ENCODE data around the gene CFAP68. TPM values are rescaled to one million over a fixed set of nuclear protein-coding genes. Genes with fewer than 3 reads are reported as not detected.

The CFAP68 gene
- total RNA-seq, 1 donor from 2014 or later = 22.8 TPM

- no peak overlapping the region for H3K27ac Mint-ChIP-seq (ENCODE audit: unreplicated experiment)
- H3K4me3 Mint-ChIP-seq = no peak overlapping the region
- H3K36me3 Mint-ChIP-seq (ENCODE audit: low read depth) = peaks cover 20% of the 10 kb centered on the region
- peaks cover 8% of the 10 kb centered on the region for H3K4me1 Mint-ChIP-seq
- no peak for DNase-seq (ENCODE audit: low read depth, low spot score)
- no peaks in the 10 kb centered on the region for H3K9me3 Mint-ChIP-seq
- no peak for TF ChIP-seq CTCF (conservative IDR thresholded peaks at IDR 0.05)
- H3K27me3 Mint-ChIP-seq (ENCODE audit: low read depth) = no peaks in the 10 kb centered on the region
Measured at GRCh38 chr11:111851067-111851466, 28.3 kb upstream of the CFAP68 start.

GRCh38 chr11:111851636-111852035 is 27.7 kb upstream of the CFAP68 start:
- TF ChIP-seq CTCF (conservative IDR thresholded peaks at IDR 0.05) = no peak
- Mint-ChIP-seq H3K27me3 (ENCODE audit: low read depth) (no peaks in the 10 kb centered on the region), H3K9me3 (no peaks in the 10 kb centered on the region), H3K4me1 (peaks cover 6% of the 10 kb centered on the region), H3K4me3 (no peak overlapping the region), H3K27ac (ENCODE audit: unreplicated experiment) (no peak overlapping the region), H3K36me3 (ENCODE audit: low read depth) (peaks cover 20% of the 10 kb centered on the region)
- no peak for DNase-seq (ENCODE audit: low read depth, low spot score)

- no peak for TF ChIP-seq CTCF (conservative IDR thresholded peaks at IDR 0.05)
- Mint-ChIP-seq H3K36me3 (ENCODE audit: low read depth) (peaks cover 20% of the 10 kb centered on the region), H3K27ac (ENCODE audit: unreplicated experiment) (no peak overlapping the region), H3K9me3 (no peaks in the 10 kb centered on the region), H3K27me3 (ENCODE audit: low read depth) (no peaks in the 10 kb centered on the region), H3K4me3 (no peak overlapping the region), H3K4me1 (peaks cover 1% of the 10 kb centered on the region)
- no peak for DNase-seq (ENCODE audit: low read depth, low spot score)
Measured at GRCh38 chr11:111852103-111852502, 27.2 kb upstream of the CFAP68 start.

DNA sequence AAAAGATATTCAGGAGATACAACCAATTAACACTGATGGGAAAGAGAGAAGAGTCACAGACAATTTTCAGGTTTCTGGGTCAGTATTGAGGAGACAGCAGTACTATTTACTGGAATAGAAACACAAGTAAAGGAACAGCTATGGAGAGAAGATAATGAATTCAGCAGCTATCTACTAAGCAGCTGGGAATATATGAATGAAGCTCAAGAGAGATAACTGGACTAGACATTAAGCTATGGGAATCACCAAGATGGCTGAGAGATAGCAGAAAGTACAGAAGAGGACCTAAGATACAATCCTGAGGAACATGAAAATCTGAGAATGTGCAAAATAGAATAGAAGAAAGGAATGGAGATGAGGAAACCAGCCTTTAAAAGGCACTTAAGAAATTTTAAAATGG is 23.8 kb upstream of the CFAP68 start:
- Mint-ChIP-seq H3K27ac (ENCODE audit: unreplicated experiment) (no peak overlapping the region), H3K27me3 (ENCODE audit: low read depth) (no peaks in the 10 kb centered on the region), H3K9me3 (no peaks in the 10 kb centered on the region), H3K4me1 (no peaks in the 10 kb centered on the region), H3K36me3 (ENCODE audit: low read depth) (peaks cover 9% of the 10 kb centered on the region), H3K4me3 (no peak overlapping the region)
- DNase-seq (ENCODE audit: low read depth, low spot score) = no peak
- no peak for TF ChIP-seq CTCF (conservative IDR thresholded peaks at IDR 0.05)

- peaks cover 6% of the 10 kb centered on the region for H3K36me3 Mint-ChIP-seq (ENCODE audit: low read depth)
- TF ChIP-seq CTCF (conservative IDR thresholded peaks at IDR 0.05) = no peak
- H3K9me3 Mint-ChIP-seq = no peaks in the 10 kb centered on the region
- no peaks in the 10 kb centered on the region for H3K4me1 Mint-ChIP-seq
- H3K27ac Mint-ChIP-seq (ENCODE audit: unreplicated experiment) = no peak overlapping the region
- H3K4me3 Mint-ChIP-seq = no peak overlapping the region
- H3K27me3 Mint-ChIP-seq (ENCODE audit: low read depth) = no peaks in the 10 kb centered on the region
- no peak for DNase-seq (ENCODE audit: low read depth, low spot score)
Measured at GRCh38 chr11:111860257-111860656, 19.1 kb upstream of the CFAP68 start.

GRCh38 chr11:111870113-111870512 is 9.2 kb upstream of the CFAP68 start:
- no peak for DNase-seq (ENCODE audit: low read depth, low spot score)
- Mint-ChIP-seq H3K27me3 (ENCODE audit: low read depth) (no peaks in the 10 kb centered on the region), H3K4me3 (peak overlapping the region; percentile 14), H3K9me3 (no peaks in the 10 kb centered on the region), H3K4me1 (peaks cover 17% of the 10 kb centered on the region), H3K36me3 (ENCODE audit: low read depth) (peaks cover 11% of the 10 kb centered on the region), H3K27ac (ENCODE audit: unreplicated experiment) (no peak overlapping the region)
- TF ChIP-seq CTCF (conservative IDR thresholded peaks at IDR 0.05) = no peak

Data from neural crest cell (in vitro differentiated cells).